ENCODE results near the gene CNIH3.

The CNIH3 gene

DNA sequence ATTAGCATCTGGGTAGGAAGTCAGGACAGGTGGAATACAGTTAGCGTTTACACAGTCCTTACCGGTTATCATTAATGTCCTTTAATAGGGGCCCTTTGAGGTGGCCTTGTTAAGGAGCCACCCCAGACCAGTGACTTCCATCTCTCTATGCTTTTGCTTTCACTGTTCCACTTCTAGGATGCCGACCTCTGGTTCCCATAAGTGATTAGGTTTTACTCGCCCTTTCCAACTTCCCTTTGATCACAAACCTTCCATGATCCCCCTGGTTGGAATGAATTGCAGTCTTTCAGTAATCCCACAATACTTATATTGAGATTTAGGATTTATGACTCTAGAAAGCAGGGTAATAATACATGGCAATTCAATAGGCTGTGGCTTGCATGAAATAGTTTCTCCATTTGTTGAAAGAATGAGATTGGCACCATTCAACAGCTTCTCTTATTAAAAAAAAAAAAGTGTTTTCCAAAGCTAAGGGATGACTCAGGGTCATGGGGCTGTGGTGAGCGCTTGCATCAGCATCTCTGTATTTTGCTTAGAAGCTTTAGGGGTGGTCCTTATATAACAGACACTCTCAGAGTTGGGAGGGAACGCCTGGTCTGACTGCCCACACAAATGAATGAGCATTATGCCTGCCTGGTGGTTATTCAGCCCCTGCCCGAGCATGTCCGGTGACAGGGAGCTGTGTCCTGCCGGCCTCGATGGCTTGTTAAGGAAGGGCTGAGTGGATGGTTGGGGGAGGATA is 110.5 kb downstream of the CNIH3 start:
- DNase-seq = no peak

DNA sequence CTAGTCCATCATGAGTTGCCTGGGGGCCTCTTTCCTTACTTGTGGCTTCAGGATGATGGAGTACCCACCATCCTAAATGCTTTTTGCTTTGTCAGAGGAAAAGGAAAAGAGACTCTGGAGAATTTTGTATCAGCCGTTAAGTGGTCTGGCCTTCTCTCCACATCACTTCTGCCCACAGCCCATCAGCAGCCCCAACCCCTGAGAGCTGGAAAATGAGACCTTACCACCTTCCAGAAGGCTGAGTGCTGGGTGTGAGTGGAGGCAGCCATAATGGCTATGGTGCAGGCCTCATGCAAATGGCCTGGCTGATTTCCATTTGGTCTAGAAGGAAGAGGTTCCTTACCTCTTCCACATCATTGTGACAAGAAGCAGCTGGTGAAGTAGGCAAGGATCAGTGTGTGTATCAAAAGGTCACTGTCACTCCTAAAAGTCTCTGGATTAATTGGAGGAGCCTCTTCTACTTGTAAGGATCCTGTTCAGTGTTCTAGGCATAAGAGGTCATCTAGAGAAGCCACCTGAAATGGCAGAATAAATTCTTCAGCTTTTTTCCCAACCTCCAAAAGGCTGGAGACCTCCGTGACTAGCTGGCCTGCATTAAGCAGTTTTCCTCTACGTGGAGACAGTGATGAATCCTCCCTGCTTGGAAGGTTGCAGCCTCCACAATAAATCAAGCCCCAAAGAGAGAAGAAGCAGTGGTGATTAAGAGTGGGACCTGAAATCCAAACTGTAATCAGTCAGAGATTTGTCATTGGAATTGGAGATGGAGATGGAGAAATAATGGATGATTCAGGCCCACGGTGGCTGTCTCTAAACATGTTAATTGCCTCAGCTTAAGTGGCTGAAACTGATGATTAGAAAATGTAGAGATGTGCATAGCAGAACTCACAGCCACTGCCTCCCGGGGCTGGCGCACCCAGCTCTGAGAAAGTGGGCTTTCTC is 111.5 kb downstream of the CNIH3 start:
- DNase-seq = no peak

DNA sequence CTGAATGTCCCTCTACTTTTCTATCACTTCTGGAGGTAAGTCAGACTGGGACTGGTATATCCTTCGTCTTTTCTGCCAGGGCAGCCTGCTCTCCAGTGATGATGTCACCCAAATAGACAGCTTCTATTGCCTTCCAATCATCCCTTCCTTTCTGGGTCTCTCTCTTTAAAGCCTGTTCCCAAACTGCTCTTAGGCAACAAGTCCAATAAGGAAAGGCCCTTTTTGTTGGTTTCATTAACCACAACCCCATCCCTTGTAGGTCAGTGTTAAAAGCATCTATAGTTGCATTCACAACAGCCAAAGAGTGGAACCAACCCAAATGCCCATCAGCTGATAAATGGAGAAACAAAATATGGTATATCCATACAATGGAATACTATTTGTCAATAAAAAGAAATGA is 114.4 kb downstream of the CNIH3 start:
- DNase-seq = no peak

DNA sequence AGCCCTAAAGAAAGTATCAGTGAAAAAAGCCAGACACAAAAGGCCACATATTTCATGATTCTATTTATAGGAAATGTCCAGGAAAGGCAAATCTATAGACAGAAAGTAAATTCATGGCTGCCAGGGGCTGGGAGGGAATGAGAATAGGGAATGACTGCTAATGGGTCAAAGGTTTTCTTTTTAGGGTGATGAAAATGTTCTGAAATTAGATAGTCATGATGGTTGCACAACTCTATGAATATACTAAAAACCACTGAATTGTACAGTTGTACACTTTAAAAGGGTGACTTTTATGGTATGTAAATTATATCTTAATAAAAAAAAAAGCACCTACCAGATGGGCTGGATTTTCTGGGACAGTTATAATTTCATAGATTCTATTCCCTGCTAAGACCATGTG is 114.8 kb downstream of the CNIH3 start:
- no peak for DNase-seq

DNA sequence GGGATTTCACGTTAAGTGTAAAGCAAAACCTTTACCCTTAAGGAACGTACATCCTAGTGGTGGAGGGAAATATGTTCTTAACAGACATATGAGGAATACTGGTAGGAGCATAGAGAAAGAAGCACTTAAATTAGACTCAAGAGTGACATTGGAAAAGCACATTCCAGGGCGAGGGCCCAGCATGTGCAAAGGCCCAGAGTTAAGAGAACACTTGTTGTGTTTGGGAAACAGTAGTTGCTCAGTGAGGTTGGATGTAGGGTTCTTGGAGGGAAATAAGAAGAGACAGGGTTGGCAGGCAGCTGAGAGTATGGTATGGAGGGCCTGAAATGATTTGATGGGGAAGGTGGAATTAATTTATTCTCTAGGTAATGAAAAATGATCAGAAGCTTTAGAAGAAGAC is 115.5 kb downstream of the CNIH3 start:
- DNase-seq = no peak

DNA sequence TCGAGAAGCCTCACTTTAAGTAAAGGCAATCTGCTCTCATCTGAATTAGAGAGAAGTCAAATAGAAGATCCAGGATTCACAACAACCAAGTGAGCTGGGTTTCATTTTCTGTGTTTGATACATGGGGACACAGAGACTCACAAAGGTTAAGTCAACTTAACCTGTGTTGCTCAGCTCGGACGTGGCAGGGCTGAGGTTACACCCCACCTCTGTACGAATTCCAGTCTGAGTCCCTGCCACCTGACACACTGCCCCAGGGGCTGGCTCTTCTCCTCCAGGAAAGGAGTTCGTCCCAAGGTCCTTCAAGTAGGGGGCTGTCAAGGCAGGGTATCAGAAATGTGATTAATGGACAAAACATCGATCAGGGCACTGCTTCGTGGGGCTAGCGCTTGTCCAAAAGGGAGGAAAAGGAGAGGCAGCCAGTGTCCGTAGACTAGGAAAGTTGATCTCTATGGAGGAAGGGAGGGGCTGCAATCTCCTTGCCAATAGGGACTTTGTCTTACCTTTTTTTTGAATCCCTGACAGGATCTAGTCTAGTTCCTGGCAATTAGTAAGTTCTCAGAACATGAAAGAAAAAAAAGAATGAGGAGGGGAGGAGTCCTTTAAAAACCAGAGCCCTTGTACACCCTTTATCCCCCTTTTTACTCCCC is 116.4 kb downstream of the CNIH3 start:
- DNase-seq = no peak

DNA sequence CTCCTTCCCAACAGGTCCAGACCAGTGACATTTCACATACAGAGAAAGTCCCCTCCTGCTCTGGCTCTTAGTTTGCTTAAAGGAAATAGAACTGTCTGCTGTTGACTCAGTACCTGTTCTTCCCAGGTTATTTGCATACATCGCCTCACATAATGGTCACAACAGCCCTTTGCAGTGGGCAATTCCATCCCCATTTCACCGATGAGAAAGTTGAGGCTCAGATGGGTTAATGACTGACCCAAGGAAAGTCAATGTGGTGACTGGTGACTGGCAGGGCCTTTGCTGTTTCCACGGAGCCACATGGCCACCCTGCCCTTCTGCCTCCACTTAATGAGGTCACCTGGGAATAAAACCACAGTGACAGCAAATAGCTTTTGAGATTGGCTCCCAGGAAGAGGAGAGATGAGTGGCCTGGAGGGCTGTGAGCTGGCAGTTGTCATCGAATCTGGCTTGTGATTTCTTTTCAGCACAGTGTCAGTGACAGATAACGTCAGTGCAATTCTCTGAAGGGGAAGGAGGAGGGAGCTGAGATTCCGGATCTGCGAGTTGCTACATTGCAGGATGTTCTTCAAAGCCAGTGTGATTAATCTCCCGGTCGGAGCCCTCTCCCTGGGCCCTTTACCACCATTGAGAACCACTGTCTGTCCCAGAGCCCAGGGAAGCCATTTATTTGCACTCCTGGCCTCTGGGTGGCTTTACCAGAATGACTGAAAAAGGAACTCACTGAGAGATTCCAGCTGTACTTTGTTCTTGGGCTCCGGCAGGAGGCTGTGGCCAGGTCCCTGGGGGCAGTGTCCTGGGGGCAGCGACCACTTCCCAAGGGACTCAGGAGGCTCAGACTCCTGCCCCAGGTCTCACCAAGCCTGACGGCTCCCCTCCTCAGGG is 117.2 kb downstream of the CNIH3 start:
- DNase-seq = peak; percentile 72

DNA sequence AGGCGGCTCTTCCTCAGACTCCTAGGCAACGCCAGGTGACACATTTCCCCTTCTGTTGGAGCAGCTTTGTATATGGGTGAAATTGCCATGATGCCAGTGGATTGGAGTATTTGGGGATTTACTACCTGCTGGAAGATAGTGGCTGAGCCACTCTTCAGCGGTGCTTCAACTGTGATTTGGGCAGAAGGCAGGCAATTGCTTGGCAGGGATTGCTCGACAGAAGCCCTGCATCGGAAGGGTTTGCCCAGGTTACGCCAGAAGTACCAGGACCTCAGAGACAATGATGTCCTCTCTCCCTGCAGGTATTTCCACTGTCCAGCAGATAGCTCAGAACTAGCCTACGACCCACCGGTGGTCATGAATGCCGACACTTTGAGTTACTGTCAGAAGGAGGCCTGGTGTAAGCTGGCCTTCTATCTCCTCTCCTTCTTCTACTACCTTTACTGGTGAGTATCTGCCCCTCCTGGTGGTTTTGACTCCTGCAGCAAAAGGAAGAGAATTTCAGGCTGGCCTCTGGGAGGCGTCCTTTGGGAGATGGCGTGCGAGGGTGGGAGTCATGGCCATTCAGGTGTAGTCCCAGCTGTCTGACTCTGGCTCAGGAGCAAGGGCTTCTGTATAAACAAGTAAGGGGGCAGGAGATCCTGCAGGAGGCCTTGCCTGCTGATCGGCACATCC is 118.3 kb downstream of the CNIH3 start:
- no peak for DNase-seq

DNA sequence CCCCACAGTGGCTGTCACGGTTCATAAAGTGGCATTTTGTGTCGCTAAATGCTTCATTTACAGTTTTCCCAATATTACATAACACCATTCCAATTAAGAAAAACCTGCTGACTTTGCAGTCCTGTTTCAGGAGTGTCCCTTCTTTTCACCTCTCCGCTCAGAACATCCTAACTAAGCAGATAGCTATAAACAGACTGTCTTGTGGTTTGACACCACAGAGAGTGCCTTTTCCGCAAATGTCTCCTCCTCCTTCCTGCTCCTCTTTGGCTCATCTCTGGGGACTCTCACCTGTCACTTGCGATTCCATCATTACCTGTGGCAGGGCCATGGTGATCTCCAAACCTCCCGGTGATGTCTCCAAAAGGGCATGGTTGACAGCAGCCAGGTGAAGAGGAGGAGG is 119.0 kb downstream of the CNIH3 start:
- no peak for DNase-seq

DNA sequence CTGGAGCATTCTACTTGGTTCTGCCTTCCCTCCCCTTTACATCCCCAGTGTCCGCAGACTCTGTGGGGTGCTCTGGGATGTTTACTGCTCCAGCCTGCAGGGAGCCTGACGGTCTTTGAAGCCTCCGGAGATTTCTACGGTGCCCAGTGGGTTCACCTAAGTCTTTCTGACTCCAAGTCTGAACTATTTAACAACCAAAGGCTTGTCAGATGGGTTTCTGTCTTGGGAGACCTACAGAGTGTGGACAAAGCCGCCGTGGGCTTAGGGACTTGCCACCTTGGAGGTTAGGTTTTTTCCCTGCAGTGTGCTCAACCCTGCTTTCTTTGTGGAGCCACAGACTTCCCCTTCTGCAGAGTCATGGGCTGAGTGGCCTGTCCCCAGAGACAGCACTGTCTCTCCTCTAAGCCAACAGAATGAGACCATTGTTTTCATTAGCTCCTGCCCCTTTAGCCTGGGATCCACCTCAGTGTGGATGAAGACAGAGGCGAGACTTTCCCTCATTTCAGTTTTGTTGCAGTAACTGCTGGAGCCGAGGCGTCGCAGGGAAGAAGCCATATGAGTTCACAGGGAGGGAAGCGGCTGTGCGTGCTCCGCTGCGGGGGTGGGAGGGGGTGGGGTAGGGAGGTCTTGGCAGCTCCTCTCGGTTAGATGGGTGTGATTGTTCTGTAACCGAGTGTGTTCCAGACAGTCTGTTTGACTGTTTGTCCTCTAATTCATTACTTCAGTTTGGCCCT is 120.7 kb downstream of the CNIH3 start:
- no peak for DNase-seq

DNA sequence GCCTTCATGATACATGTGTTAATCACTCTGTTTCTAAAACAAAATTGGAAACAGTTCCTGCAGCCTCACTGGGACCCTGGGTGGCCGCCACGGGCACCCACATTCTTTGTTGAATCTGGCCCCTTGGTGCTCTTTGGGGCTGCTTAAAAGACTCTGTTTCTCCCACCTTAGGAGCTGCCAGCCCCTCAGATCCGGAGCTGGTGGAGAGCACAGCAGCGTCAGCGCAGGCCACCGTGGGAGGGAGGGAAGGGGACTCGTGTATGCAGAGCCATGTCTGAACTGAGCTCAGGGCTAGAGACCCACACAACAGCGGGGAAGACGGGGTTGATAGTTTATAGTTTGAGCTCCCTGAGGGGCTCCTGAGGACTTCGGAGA is 121.2 kb downstream of the CNIH3 start:
- no peak for DNase-seq

DNA sequence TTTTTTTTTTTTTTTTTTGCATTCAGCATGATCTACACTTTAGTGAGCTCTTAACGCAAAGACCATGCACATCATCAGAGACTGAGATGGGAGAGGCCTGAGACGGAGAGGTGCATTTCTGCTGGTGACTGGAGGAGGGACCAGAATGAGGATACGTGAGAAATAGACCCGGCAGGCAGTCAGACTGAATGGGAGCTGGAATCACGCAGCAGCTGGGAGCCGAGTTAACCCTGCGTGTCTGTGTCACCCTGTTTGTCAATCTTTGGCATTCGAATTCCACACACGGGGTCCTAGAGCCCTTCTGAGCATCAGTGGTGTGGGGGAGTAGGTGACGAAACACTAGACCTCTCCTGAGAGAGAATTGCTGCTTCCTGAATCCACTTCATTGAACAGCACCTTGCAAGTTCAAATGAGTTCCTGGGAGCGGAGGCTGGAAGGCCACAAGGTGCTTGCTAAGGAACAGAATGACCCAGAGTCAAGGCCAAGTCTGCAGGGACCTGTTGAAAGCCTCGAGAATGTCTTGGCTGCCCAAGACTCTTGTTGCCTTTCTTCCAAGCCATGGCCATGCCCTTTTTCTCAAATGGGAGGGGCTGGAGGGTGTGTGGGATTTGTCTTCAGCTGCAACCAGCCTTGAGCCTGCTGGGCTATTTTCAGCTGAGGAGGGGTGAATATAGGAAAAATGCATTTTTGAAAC is 123.3 kb downstream of the CNIH3 start:
- no peak for DNase-seq

DNA sequence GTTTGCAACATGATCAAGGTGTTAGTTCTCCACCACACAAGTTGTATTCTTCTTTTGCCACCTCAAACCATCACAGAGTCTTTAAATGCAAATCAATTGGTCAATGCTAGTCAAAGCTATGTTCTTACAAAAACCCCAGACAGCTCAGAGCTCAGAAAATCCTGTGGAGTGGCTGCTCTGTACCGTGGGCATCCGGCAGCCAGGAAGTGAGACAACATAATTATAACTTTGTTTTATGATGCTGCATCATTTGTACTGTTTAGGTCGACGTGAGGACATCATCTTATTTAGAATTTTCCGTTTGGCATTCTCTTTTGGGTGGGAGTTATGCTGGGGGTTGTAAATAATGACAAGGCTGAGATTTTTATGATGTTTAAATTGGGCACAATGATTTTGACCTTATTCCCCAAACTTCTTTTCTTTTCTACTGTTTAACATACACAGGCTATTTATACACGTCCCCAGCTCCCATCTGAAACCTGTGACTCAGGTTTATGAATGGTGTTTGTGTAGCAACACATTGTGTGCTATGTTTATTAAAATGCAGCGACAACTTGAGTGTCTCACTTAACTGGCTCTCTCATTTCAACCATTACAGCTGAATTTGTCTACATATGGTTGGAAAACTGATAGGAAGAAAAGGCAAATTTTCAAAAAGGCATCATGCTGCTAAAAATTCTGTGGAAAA is 124.0 kb downstream of the CNIH3 start:
- no peak for DNase-seq

DNA sequence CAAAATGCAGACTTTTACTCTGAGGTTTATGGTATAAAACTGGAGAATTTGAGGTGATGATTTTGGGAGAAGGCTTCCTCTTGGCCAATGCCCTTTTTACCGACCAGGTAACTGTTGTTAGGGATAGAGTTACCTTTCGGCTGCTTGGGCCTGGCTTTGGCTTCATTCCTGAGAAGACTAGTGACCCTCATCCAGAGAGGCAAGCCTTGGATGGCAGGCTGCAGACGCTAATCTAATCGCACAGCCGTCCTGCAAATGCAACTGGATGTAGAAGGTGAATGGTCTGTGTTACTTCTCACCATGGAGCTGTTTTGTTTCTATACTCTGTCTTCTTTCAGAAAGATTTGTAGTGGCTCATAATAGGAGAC is 124.6 kb downstream of the CNIH3 start:
- no peak for DNase-seq

DNA sequence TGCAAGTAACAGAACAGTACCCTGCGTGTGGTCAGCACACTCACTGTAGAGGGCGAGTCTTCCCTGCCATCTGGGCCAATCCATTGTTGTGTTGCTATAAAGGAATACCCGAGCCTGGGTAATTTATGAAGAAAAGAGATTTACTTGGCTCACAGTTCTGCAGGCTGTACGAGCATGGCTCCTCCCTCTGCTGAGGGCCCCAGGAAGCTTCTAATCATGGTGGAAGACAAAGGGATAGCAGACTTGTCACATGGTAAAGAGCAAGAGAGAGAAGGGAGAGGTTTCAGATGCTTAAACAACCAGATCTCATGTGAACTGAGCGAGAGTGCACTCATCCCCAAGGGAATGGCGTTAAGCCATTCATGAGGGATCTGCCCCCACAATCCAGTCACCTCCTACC is 126.2 kb downstream of the CNIH3 start:
- DNase-seq = no peak

DNA sequence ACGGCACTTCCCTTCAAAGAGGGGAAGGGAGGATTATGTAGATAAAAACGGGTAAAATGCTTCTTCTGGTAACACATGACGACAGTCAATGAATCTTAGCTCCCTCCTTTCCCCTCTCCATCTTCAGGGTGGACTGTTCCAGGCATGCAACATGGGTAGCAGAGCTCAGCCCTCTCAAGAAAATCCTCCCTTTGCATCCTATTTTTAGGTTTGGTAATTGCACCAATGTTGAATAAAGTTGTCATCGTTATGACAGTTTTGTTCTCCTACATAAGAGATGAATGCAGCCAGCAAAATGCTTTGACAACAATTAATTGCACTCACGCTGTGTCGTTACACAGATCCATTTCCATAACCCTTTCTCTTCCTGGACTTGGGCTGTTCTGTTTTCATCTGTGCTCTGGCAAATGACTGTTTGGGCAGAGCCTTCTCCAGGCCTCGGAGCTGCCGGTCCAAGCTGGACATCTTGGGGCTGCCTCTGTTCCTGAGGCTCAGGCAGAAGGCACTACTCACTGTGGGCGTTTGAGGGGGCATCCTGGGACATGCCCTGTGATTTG is 127.6 kb downstream of the CNIH3 start:
- no peak for DNase-seq

DNA sequence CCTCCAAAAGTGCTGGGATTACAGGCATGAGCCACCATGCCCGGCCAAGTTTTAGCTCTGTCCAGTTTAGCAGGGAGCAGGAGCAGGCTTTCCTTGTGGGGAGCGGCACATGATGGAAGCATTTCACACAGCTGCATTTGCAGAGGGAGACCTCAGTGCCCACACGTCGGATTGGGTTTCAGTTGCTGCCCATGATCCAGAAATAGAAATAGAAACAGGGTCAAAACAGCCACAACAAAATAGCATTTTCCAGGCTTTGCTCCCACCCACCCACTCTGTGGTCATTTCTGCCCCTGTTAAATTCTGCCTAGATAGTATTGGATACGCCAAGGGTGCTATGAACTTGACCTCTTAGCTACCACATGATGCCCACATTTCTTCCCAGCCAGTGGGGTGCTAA is 128.4 kb downstream of the CNIH3 start:
- DNase-seq = no peak

DNA sequence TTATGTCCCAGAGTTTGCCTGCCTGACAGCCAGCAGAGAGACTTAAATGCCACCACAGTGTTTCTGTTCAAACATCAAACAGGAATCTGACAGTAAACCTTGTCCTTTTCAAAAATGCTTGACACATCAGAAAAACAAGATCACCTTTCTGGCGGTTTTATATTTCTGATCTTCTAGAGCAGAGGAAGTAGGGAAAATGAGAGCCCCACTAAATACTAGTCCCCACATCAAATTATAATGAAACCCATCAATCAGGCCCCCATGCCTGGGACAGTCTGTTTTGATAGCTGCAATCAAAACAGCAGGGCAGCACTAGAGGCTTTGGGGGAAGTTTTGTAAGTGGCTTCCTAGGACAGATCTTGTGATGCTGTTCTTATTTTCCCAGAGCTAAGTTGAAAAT is 129.3 kb downstream of the CNIH3 start:
- no peak for DNase-seq

DNA sequence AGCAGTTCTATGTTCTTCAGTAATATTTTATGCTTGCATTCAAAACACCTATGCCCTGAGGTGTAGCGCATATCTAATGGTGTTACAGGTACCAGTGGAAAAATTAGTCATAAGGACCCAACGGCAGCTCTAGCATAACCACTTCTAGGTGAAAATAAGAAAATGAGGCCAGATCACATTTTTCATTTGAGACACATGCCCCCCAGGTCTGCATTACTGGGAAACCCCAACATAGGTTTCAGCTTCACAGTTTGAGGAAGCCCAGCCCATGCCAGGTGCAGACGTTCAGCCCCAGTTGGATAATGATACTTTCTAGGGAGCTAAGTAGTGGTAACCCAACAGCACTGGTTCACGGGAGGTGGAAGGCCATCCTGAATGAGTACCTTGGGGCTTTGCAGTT is 129.8 kb downstream of the CNIH3 start:
- DNase-seq = no peak

DNA sequence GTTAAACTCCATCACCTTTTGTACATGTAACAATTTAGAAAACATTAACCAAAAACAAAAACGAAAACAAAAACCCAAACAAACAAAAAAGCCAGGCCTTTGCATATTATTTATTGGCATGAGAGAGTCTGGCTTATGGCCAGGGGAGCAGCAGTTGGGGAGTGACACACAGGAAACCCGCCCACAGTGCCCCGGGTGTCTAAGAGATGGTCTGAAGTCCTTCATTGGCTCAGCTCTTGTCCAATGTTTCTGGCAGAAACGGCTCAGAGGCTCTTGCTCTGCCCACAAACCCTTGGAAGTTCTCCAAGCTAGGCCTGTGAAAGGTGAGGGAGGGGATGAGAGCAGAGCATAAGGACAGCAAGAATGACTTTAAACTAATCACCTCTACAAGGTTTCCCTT is 131.5 kb downstream of the CNIH3 start:
- no peak for DNase-seq

Data from NCI-H1436 (cell line).